ENCODE measurements around the gene C6orf118.

C6orf118 gene

GRCh38 chr6:165244524-165245247 lies 64.7 kb downstream of the C6orf118 start:
- no peak for DNase-seq
- H3K9me3 ChIP-seq = no peaks in the 10 kb centered on the region
- no peaks in the 10 kb centered on the region for H3K27me3 ChIP-seq
- H3K4me3 ChIP-seq = no peak overlapping the region
- no peaks in the 10 kb centered on the region for H3K36me3 ChIP-seq
- H3K27ac ChIP-seq = no peak overlapping the region
- no peak for TF ChIP-seq CTCF (IDR thresholded peaks at IDR 0.05)
- intact Hi-C loops (cut with DNase I; ENCODE audit: low total_unique reads) = no loop called here
- H3K4me1 ChIP-seq = no peaks in the 10 kb centered on the region

GRCh38 chr6:165243801-165244200 lies 65.6 kb downstream of the C6orf118 start:
- no peak overlapping the region for H3K27ac ChIP-seq
- no peaks in the 10 kb centered on the region for H3K9me3 ChIP-seq
- no peaks in the 10 kb centered on the region for H3K27me3 ChIP-seq
- no peak for TF ChIP-seq CTCF (IDR thresholded peaks at IDR 0.05)
- no peak overlapping the region for H3K4me3 ChIP-seq
- DNase-seq = no peak
- intact Hi-C loops (cut with DNase I; ENCODE audit: low total_unique reads) = no loop called here
- H3K4me1 ChIP-seq = no peaks in the 10 kb centered on the region
- no peaks in the 10 kb centered on the region for H3K36me3 ChIP-seq

- intact Hi-C loops (cut with DNase I; ENCODE audit: low total_unique reads) = no loop called here
- Histone ChIP-seq H3K36me3 (no peaks in the 10 kb centered on the region), H3K4me3 (no peak overlapping the region), H3K4me1 (no peaks in the 10 kb centered on the region), H3K27me3 (no peaks in the 10 kb centered on the region), H3K27ac (no peak overlapping the region), H3K9me3 (peaks cover 0 to 16% (median 11%) of the 10 kb centered on the region in 3 donors)
- no peak for DNase-seq
- TF ChIP-seq CTCF (IDR thresholded peaks at IDR 0.05) = no peak
These were observed 73.1 kb downstream of the C6orf118 start for GRCh38 chr6:165236326-165236725.

- intact Hi-C loops (cut with DNase I; ENCODE audit: low total_unique reads) = no loop called here
- H3K27ac ChIP-seq = no peak overlapping the region
These were observed 76.5 kb downstream of the C6orf118 start for GRCh38 chr6:165232731-165233488.

More at GRCh38 chr6:165232731-165233488, 76.5 kb downstream of the C6orf118 start:
- Histone ChIP-seq H3K36me3 (no peaks in the 10 kb centered on the region), H3K4me3 (no peak overlapping the region), H3K9me3 (peaks cover 0 to 16% (median 11%) of the 10 kb centered on the region in 3 donors), H3K27me3 (no peaks in the 10 kb centered on the region), H3K4me1 (no peaks in the 10 kb centered on the region)
- no peak for DNase-seq
- TF ChIP-seq CTCF (IDR thresholded peaks at IDR 0.05) = no peak

All from tibial artery (tissue), 4 donors.